Measurements from ENCODE around the gene PROM1.

PROM1 gene

GRCh38 chr4:15928883-15929282 is 154.9 kb downstream of the PROM1 start:
- no peak overlapping the region for H2AFZ ChIP-seq (ENCODE audit: low read depth, low read length)
- WGBS = 90% methylated on average over 5 of the region's 5 CpGs
- no peak overlapping the region for H2BK120ac ChIP-seq (ENCODE audit: low read depth, low read length)
- no peak overlapping the region for H2AK5ac ChIP-seq (ENCODE audit: low read length, severe bottlenecking)
- H3K4me3 ChIP-seq (ENCODE audit: insufficient read depth in 1 of 2, low read depth in 1 of 2, low read length in 2 of 2) = no peak overlapping the region
- no peaks in the 10 kb centered on the region for H3K36me3 ChIP-seq (ENCODE audit: control insufficient read depth in 1 of 2, insufficient read depth in 2 of 2, low read depth in 1 of 2, low read length in 2 of 2)
- H3K4me2 ChIP-seq (ENCODE audit: low read length, poor library complexity, severe bottlenecking) = no peak overlapping the region
- H3K27ac ChIP-seq (ENCODE audit: low read length, poor library complexity, severe bottlenecking) = no peak overlapping the region
- H4K8ac ChIP-seq (ENCODE audit: low read length) = no peak overlapping the region
- H3K14ac ChIP-seq (ENCODE audit: low read length in 2 of 2) = no peak overlapping the region
- no peak overlapping the region for H2BK12ac ChIP-seq (ENCODE audit: low read length in 2 of 2)
- DNase-seq = no peak
- no peaks in the 10 kb centered on the region for H3K27me3 ChIP-seq (ENCODE audit: control insufficient read depth in 1 of 2, insufficient read depth in 1 of 2, low read length in 2 of 2)
- H2BK5ac ChIP-seq (ENCODE audit: low read depth, low read length, poor library complexity, severe bottlenecking) = no peak overlapping the region
- no peak overlapping the region for H2BK15ac ChIP-seq (ENCODE audit: low read depth, poor library complexity, severe bottlenecking)
- no peak overlapping the region for H3K4ac ChIP-seq (ENCODE audit: low read depth in 1 of 2, low read length in 2 of 2)
- peaks cover 2% of the 10 kb centered on the region for H3K4me1 ChIP-seq (ENCODE audit: control insufficient read depth, insufficient read depth, low read depth, low read length)
- no peak overlapping the region for H3K9ac ChIP-seq (ENCODE audit: low read length)
- H3K23ac ChIP-seq (ENCODE audit: low read length in 2 of 2) = no peak overlapping the region
- H3K79me1 ChIP-seq (replicated peaks; ENCODE audit: low read length, poor library complexity, severe bottlenecking) = no peaks in the 10 kb centered on the region
- no peak overlapping the region for H4K91ac ChIP-seq (ENCODE audit: low read length)
- no peaks in the 10 kb centered on the region for H3K9me3 ChIP-seq (ENCODE audit: control insufficient read depth, low read length)
- H3K18ac ChIP-seq (ENCODE audit: low read depth in 1 of 2, low read length in 2 of 2) = no peak overlapping the region

GRCh38 chr4:15926486-15926885 is 157.3 kb downstream of the PROM1 start:
- DNase-seq = no peak
- Histone ChIP-seq H2AFZ (ENCODE audit: low read depth, low read length) (no peak overlapping the region), H3K23ac (ENCODE audit: low read length in 2 of 2) (no peak overlapping the region), H3K27me3 (ENCODE audit: control insufficient read depth in 1 of 2, insufficient read depth in 1 of 2, low read length in 2 of 2) (no peaks in the 10 kb centered on the region), H2BK12ac (ENCODE audit: low read length in 2 of 2) (no peak overlapping the region), H3K27ac (ENCODE audit: low read length, poor library complexity, severe bottlenecking) (no peak overlapping the region), H2BK120ac (ENCODE audit: low read depth, low read length) (no peak overlapping the region), H2BK5ac (ENCODE audit: low read depth, low read length, poor library complexity, severe bottlenecking) (no peak overlapping the region), H3K4ac (ENCODE audit: low read depth in 1 of 2, low read length in 2 of 2) (no peak overlapping the region), H3K36me3 (ENCODE audit: control insufficient read depth in 1 of 2, insufficient read depth in 2 of 2, low read depth in 1 of 2, low read length in 2 of 2) (no peaks in the 10 kb centered on the region), H3K18ac (ENCODE audit: low read depth in 1 of 2, low read length in 2 of 2) (no peak overlapping the region), H3K4me3 (ENCODE audit: insufficient read depth in 1 of 2, low read depth in 1 of 2, low read length in 2 of 2) (no peak overlapping the region), H4K8ac (ENCODE audit: low read length) (no peak overlapping the region), H3K9me3 (ENCODE audit: control insufficient read depth, low read length) (no peaks in the 10 kb centered on the region), H2AK5ac (ENCODE audit: low read length, severe bottlenecking) (no peak overlapping the region), H3K4me2 (ENCODE audit: low read length, poor library complexity, severe bottlenecking) (no peak overlapping the region), H3K9ac (ENCODE audit: low read length) (no peak overlapping the region), H4K91ac (ENCODE audit: low read length) (no peak overlapping the region), H3K4me1 (ENCODE audit: control insufficient read depth, insufficient read depth, low read depth, low read length) (peaks cover 3% of the 10 kb centered on the region), H2BK15ac (ENCODE audit: low read depth, poor library complexity, severe bottlenecking) (no peak overlapping the region), H3K14ac (ENCODE audit: low read length in 2 of 2) (no peak overlapping the region), H3K79me1 (replicated peaks; ENCODE audit: low read length, poor library complexity, severe bottlenecking) (no peaks in the 10 kb centered on the region)
- 92% methylated on average over 7 of the region's 7 CpGs for WGBS

- Histone ChIP-seq H3K79me1 (replicated peaks; ENCODE audit: low read length, poor library complexity, severe bottlenecking) (no peaks in the 10 kb centered on the region), H2BK5ac (ENCODE audit: low read depth, low read length, poor library complexity, severe bottlenecking) (no peak overlapping the region), H3K18ac (ENCODE audit: low read depth in 1 of 2, low read length in 2 of 2) (no peak overlapping the region), H2AFZ (ENCODE audit: low read depth, low read length) (no peak overlapping the region), H3K23ac (ENCODE audit: low read length in 2 of 2) (no peak overlapping the region), H3K4ac (ENCODE audit: low read depth in 1 of 2, low read length in 2 of 2) (no peak overlapping the region), H2BK12ac (ENCODE audit: low read length in 2 of 2) (no peak overlapping the region), H3K4me1 (ENCODE audit: control insufficient read depth, insufficient read depth, low read depth, low read length) (peaks cover 4% of the 10 kb centered on the region), H3K9me3 (ENCODE audit: control insufficient read depth, low read length) (no peaks in the 10 kb centered on the region), H4K91ac (ENCODE audit: low read length) (no peak overlapping the region), H3K9ac (ENCODE audit: low read length) (no peak overlapping the region), H3K36me3 (ENCODE audit: control insufficient read depth in 1 of 2, insufficient read depth in 2 of 2, low read depth in 1 of 2, low read length in 2 of 2) (no peaks in the 10 kb centered on the region), H3K4me3 (ENCODE audit: insufficient read depth in 1 of 2, low read depth in 1 of 2, low read length in 2 of 2) (no peak overlapping the region), H3K27me3 (ENCODE audit: control insufficient read depth in 1 of 2, insufficient read depth in 1 of 2, low read length in 2 of 2) (no peaks in the 10 kb centered on the region), H3K27ac (ENCODE audit: low read length, poor library complexity, severe bottlenecking) (no peak overlapping the region), H3K4me2 (ENCODE audit: low read length, poor library complexity, severe bottlenecking) (no peak overlapping the region), H3K14ac (ENCODE audit: low read length in 2 of 2) (no peak overlapping the region), H2BK15ac (ENCODE audit: low read depth, poor library complexity, severe bottlenecking) (no peak overlapping the region), H2BK120ac (ENCODE audit: low read depth, low read length) (no peak overlapping the region), H2AK5ac (ENCODE audit: low read length, severe bottlenecking) (no peak overlapping the region), H4K8ac (ENCODE audit: low read length) (no peak overlapping the region)
- 100% methylated on average over 3 of the region's 3 CpGs for WGBS
- no peak for DNase-seq
Observed at GRCh38 chr4:15925830-15926229, 158.0 kb downstream of the PROM1 start.

- H3K27me3 ChIP-seq (ENCODE audit: control insufficient read depth in 1 of 2, insufficient read depth in 1 of 2, low read length in 2 of 2) = no peaks in the 10 kb centered on the region
- H3K9me3 ChIP-seq (ENCODE audit: control insufficient read depth, low read length) = no peaks in the 10 kb centered on the region
- no peak overlapping the region for H3K18ac ChIP-seq (ENCODE audit: low read depth in 1 of 2, low read length in 2 of 2)
- H2AK5ac ChIP-seq (ENCODE audit: low read length, severe bottlenecking) = peak overlapping the region; percentile 54
- H4K8ac ChIP-seq (ENCODE audit: low read length) = no peak overlapping the region
- H3K23ac ChIP-seq (ENCODE audit: low read length in 2 of 2) = no peak overlapping the region
- 90% methylated on average over 1 of the region's 1 CpG for WGBS
- H3K79me1 ChIP-seq (replicated peaks; ENCODE audit: low read length, poor library complexity, severe bottlenecking) = no peaks in the 10 kb centered on the region
- H2BK15ac ChIP-seq (ENCODE audit: low read depth, poor library complexity, severe bottlenecking) = no peak overlapping the region
- no peak for DNase-seq
- H3K27ac ChIP-seq (ENCODE audit: low read length, poor library complexity, severe bottlenecking) = peak overlapping the region; percentile 86
- H3K4me2 ChIP-seq (ENCODE audit: low read length, poor library complexity, severe bottlenecking) = no peak overlapping the region
- peak overlapping the region in 1 of 2 experiments; percentile 22 for H2BK12ac ChIP-seq (ENCODE audit: low read length in 2 of 2)
- H2AFZ ChIP-seq (ENCODE audit: low read depth, low read length) = no peak overlapping the region
- peak overlapping the region; percentile 22 for H2BK5ac ChIP-seq (ENCODE audit: low read depth, low read length, poor library complexity, severe bottlenecking)
- peaks cover 5% of the 10 kb centered on the region for H3K4me1 ChIP-seq (ENCODE audit: control insufficient read depth, insufficient read depth, low read depth, low read length)
- H3K14ac ChIP-seq (ENCODE audit: low read length in 2 of 2) = no peak overlapping the region
- H4K91ac ChIP-seq (ENCODE audit: low read length) = no peak overlapping the region
- H3K4ac ChIP-seq (ENCODE audit: low read depth in 1 of 2, low read length in 2 of 2) = no peak overlapping the region
- H3K4me3 ChIP-seq (ENCODE audit: insufficient read depth in 1 of 2, low read depth in 1 of 2, low read length in 2 of 2) = no peak overlapping the region
- no peak overlapping the region for H2BK120ac ChIP-seq (ENCODE audit: low read depth, low read length)
- H3K9ac ChIP-seq (ENCODE audit: low read length) = no peak overlapping the region
- no peaks in the 10 kb centered on the region for H3K36me3 ChIP-seq (ENCODE audit: control insufficient read depth in 1 of 2, insufficient read depth in 2 of 2, low read depth in 1 of 2, low read length in 2 of 2)
Observed at GRCh38 chr4:15921592-15921932, 162.3 kb downstream of the PROM1 start.
